HepG2 (cell line): Measurements from ENCODE around the gene GALR3. TPM values are rescaled to one million over a fixed set of nuclear protein-coding genes. Genes with fewer than 3 reads are reported as not detected.
A peak's percentile ranks its signal among the peaks of the same experiment; 100 is the strongest.

Experiments used
- KMT2A ChIP-seq: sonication (generic); formaldehyde crosslinking; IDR thresholded peaks from 2 replicates; pipeline ENCODE4 v1.4.0; 2020; ENCODE audit warnings: missing genetic modification reagents
- RARG ChIP-seq: sonication (generic); formaldehyde crosslinking; IDR thresholded peaks from 2 replicates; pipeline ENCODE4 v1.4.0; 2020; ENCODE audit warnings: low read depth, mild to moderate bottlenecking, missing genetic modification reagents
- ZNF207 ChIP-seq: fragments of 450-650 bp; IDR thresholded peaks from 2 replicates; pipeline ENCODE4 v1.6.1; 2016; ENCODE audit warnings: antibody characterized with exemption, borderline replicate concordance
- ZNF331 ChIP-seq: sonication (generic); formaldehyde crosslinking; IDR thresholded peaks from 2 replicates; pipeline ENCODE4 v1.4.0; 2020; ENCODE audit warnings: missing genetic modification reagents
- ZNF34 ChIP-seq: sonication (generic); formaldehyde crosslinking; IDR thresholded peaks from 2 replicates; pipeline ENCODE4 v1.4.0; 2020; ENCODE audit warnings: mild to moderate bottlenecking, missing genetic modification reagents, borderline replicate concordance
- ZNF382 ChIP-seq: sonication (generic); formaldehyde crosslinking; IDR thresholded peaks from 2 replicates; pipeline ENCODE4 v1.5.0; 2020; ENCODE audit warnings: missing genetic modification reagents, mild to moderate bottlenecking, borderline replicate concordance
- ZNF709 ChIP-seq: sonication (generic); formaldehyde crosslinking; IDR thresholded peaks from 2 replicates; pipeline ENCODE4 v1.5.0; 2020; ENCODE audit warnings: mild to moderate bottlenecking, missing genetic modification reagents
- polyA plus RNA-seq, 8 experiments: library from polyadenylated mRNA; depleted of rRNA in 3 of 8; stranded (reverse) in 7 of 8; unstranded in 1 of 8; fragments of >200 nt; fragmentation: Illumina TruSeq in 4 of 8; extraction: Trizol in 4 of 8; gene quantifications; 2 replicates each; pipeline versions ENCODE4 v1.2.1 to v1.2.3, GENCODE V29; 2011 to 2016; ENCODE audit warnings: low read depth in 4 of 8, missing spikeins in 1 of 8, mixed read lengths in 1 of 8; ENCODE audit not compliant: insufficient read depth in 1 of 8
- total RNA-seq, 5 experiments: library from RNA; depleted of rRNA; stranded (reverse); fragments of >200 nt; fragmentation: Illumina TruSeq; extraction: Trizol; gene quantifications; 2 replicates each; pipeline ENCODE4 v1.2.3, GENCODE V29; 2016; ENCODE audit warnings: low read depth in 1 of 5
- TF ChIP-seq, protein P1 (sequence below): sonication (generic); formaldehyde crosslinking; IDR thresholded peaks from 2 replicates; pipeline ENCODE4 v1.4.0; 2020; ENCODE audit warnings: missing genetic modification reagents
- TF ChIP-seq, protein P2 (sequence below): sonication (generic); formaldehyde crosslinking; IDR thresholded peaks from 2 replicates; pipeline ENCODE4 v1.4.0; 2020; ENCODE audit warnings: missing genetic modification reagents, mild to moderate bottlenecking, borderline replicate concordance
- TF ChIP-seq, protein P3 (sequence below): sonication (generic); formaldehyde crosslinking; IDR thresholded peaks from 2 replicates; pipeline ENCODE4 v1.4.0; 2020; ENCODE audit warnings: missing genetic modification reagents
- TF ChIP-seq, protein P4 (sequence below): sonication (generic); formaldehyde crosslinking; IDR thresholded peaks from 2 replicates; pipeline ENCODE4 v1.4.0; 2020; ENCODE audit warnings: missing genetic modification reagents
- TF ChIP-seq, protein P5 (sequence below): sonication (generic); formaldehyde crosslinking; IDR thresholded peaks from 2 replicates; pipeline ENCODE4 v1.5.0; 2020; ENCODE audit warnings: missing genetic modification reagents

Gene GALR3
- total and polyA plus RNA-seq, 2 of the 13 experiments (the other 11 are each of a cell fraction or from before 2014, with no cell fraction given) = 0.13 TPM; not detected in 1

DNA sequence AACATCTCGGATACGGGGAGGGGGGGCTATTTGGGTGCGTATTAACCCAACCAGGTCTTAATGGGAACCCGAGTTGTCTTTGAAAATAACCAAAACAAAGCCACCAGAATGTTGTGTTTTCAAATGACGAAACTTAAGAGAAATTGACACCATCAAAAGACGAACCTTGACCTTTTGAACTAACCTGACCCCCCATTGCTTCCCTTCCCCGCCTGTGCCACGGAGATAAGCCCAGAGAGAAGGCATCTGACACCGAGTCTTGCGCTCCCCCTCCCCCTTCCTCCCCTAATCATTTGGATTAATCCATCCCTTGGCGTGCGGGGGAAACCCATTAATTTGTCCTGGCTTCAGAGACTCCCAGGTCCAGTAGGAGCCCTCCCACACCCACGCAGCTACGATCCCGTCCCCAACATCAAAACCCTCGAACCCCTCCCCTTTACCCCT lies 20.0 kb upstream of the GALR3 start (continued):
- TF ChIP-seq KMT2A (CRISPR knock-in tag) = peak; percentile 35; the same call in 1 of the 2 replicates
- TF ChIP-seq, protein P1, sequence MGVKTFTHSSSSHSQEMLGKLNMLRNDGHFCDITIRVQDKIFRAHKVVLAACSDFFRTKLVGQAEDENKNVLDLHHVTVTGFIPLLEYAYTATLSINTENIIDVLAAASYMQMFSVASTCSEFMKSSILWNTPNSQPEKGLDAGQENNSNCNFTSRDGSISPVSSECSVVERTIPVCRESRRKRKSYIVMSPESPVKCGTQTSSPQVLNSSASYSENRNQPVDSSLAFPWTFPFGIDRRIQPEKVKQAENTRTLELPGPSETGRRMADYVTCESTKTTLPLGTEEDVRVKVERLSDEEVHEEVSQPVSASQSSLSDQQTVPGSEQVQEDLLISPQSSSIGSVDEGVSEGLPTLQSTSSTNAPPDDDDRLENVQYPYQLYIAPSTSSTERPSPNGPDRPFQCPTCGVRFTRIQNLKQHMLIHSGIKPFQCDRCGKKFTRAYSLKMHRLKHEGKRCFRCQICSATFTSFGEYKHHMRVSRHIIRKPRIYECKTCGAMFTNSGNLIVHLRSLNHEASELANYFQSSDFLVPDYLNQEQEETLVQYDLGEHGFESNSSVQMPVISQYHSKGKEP = no peak
- TF ChIP-seq, protein P2, sequence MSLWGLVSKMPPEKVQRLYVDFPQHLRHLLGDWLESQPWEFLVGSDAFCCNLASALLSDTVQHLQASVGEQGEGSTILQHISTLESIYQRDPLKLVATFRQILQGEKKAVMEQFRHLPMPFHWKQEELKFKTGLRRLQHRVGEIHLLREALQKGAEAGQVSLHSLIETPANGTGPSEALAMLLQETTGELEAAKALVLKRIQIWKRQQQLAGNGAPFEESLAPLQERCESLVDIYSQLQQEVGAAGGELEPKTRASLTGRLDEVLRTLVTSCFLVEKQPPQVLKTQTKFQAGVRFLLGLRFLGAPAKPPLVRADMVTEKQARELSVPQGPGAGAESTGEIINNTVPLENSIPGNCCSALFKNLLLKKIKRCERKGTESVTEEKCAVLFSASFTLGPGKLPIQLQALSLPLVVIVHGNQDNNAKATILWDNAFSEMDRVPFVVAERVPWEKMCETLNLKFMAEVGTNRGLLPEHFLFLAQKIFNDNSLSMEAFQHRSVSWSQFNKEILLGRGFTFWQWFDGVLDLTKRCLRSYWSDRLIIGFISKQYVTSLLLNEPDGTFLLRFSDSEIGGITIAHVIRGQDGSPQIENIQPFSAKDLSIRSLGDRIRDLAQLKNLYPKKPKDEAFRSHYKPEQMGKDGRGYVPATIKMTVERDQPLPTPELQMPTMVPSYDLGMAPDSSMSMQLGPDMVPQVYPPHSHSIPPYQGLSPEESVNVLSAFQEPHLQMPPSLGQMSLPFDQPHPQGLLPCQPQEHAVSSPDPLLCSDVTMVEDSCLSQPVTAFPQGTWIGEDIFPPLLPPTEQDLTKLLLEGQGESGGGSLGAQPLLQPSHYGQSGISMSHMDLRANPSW (CRISPR knock-in tag) = no peak
- TF ChIP-seq ZNF331 (CRISPR knock-in tag) = no peak
- TF ChIP-seq, protein P3, sequence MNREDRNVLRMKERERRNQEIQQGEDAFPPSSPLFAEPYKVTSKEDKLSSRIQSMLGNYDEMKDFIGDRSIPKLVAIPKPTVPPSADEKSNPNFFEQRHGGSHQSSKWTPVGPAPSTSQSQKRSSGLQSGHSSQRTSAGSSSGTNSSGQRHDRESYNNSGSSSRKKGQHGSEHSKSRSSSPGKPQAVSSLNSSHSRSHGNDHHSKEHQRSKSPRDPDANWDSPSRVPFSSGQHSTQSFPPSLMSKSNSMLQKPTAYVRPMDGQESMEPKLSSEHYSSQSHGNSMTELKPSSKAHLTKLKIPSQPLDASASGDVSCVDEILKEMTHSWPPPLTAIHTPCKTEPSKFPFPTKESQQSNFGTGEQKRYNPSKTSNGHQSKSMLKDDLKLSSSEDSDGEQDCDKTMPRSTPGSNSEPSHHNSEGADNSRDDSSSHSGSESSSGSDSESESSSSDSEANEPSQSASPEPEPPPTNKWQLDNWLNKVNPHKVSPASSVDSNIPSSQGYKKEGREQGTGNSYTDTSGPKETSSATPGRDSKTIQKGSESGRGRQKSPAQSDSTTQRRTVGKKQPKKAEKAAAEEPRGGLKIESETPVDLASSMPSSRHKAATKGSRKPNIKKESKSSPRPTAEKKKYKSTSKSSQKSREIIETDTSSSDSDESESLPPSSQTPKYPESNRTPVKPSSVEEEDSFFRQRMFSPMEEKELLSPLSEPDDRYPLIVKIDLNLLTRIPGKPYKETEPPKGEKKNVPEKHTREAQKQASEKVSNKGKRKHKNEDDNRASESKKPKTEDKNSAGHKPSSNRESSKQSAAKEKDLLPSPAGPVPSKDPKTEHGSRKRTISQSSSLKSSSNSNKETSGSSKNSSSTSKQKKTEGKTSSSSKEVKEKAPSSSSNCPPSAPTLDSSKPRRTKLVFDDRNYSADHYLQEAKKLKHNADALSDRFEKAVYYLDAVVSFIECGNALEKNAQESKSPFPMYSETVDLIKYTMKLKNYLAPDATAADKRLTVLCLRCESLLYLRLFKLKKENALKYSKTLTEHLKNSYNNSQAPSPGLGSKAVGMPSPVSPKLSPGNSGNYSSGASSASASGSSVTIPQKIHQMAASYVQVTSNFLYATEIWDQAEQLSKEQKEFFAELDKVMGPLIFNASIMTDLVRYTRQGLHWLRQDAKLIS = no peak
- TF ChIP-seq ZNF382 (CRISPR knock-in tag) = no peak
- TF ChIP-seq, protein P4, sequence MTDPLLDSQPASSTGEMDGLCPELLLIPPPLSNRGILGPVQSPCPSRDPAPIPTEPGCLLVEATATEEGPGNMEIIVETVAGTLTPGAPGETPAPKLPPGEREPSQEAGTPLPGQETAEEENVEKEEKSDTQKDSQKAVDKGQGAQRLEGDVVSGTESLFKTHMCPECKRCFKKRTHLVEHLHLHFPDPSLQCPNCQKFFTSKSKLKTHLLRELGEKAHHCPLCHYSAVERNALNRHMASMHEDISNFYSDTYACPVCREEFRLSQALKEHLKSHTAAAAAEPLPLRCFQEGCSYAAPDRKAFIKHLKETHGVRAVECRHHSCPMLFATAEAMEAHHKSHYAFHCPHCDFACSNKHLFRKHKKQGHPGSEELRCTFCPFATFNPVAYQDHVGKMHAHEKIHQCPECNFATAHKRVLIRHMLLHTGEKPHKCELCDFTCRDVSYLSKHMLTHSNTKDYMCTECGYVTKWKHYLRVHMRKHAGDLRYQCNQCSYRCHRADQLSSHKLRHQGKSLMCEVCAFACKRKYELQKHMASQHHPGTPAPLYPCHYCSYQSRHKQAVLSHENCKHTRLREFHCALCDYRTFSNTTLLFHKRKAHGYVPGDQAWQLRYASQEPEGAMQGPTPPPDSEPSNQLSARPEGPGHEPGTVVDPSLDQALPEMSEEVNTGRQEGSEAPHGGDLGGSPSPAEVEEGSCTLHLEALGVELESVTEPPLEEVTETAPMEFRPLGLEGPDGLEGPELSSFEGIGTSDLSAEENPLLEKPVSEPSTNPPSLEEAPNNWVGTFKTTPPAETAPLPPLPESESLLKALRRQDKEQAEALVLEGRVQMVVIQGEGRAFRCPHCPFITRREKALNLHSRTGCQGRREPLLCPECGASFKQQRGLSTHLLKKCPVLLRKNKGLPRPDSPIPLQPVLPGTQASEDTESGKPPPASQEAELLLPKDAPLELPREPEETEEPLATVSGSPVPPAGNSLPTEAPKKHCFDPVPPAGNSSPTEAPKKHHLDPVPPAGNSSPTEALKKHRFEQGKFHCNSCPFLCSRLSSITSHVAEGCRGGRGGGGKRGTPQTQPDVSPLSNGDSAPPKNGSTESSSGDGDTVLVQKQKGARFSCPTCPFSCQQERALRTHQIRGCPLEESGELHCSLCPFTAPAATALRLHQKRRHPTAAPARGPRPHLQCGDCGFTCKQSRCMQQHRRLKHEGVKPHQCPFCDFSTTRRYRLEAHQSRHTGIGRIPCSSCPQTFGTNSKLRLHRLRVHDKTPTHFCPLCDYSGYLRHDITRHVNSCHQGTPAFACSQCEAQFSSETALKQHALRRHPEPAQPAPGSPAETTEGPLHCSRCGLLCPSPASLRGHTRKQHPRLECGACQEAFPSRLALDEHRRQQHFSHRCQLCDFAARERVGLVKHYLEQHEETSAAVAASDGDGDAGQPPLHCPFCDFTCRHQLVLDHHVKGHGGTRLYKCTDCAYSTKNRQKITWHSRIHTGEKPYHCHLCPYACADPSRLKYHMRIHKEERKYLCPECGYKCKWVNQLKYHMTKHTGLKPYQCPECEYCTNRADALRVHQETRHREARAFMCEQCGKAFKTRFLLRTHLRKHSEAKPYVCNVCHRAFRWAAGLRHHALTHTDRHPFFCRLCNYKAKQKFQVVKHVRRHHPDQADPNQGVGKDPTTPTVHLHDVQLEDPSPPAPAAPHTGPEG (CRISPR knock-in tag) = no peak
- TF ChIP-seq ZNF207 = no peak
- no peak for TF ChIP-seq RARG
- TF ChIP-seq, protein P5, sequence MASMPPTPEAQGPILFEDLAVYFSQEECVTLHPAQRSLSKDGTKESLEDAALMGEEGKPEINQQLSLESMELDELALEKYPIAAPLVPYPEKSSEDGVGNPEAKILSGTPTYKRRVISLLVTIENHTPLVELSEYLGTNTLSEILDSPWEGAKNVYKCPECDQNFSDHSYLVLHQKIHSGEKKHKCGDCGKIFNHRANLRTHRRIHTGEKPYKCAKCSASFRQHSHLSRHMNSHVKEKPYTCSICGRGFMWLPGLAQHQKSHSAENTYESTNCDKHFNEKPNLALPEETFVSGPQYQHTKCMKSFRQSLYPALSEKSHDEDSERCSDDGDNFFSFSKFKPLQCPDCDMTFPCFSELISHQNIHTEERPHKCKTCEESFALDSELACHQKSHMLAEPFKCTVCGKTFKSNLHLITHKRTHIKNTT (CRISPR knock-in tag) = no peak
- no peak for TF ChIP-seq ZNF34 (CRISPR knock-in tag)
- TF ChIP-seq ZNF709 (CRISPR knock-in tag) = 0 out of 2 replicates have a peak, but pooled peaks have one; percentile 25
